SK-N-SH (cell line): ENCODE results near the gene TOMM20.

ENCODE experiments used
- CHD2 ChIP-seq: fragments of 150-350 bp; IDR thresholded peaks from 2 replicates; pipeline ENCODE4 v1.6.1; 2018; ENCODE audit warnings: low read length; ENCODE audit not compliant: partially characterized antibody
- ELF1 ChIP-seq: IDR thresholded peaks from 2 replicates; pipeline ENCODE4 v1.4.0; 2012
- FOSL2 ChIP-seq: IDR thresholded peaks from 2 replicates; pipeline ENCODE4 v1.4.0; 2012; ENCODE audit warnings: low read depth, mild to moderate bottlenecking, moderate library complexity, borderline replicate concordance
- FOXM1 ChIP-seq: IDR thresholded peaks from 2 replicates; pipeline ENCODE4 v1.4.0; 2012; ENCODE audit warnings: low read depth, mild to moderate bottlenecking
- RFX5 ChIP-seq: IDR thresholded peaks from 2 replicates; pipeline ENCODE4 v1.6.1; 2012; ENCODE audit warnings: mild to moderate bottlenecking, improper control_type of control experiment, low read length
- RXRA ChIP-seq: IDR thresholded peaks from 2 replicates; pipeline ENCODE4 v1.4.0; 2012; ENCODE audit warnings: low read depth, mild to moderate bottlenecking, borderline replicate concordance
- SIN3A ChIP-seq: IDR thresholded peaks from 2 replicates; pipeline ENCODE4 v1.6.1; 2012; ENCODE audit warnings: low read depth, mild to moderate bottlenecking, low read length, moderate library complexity, borderline replicate concordance
- TF ChIP-seq, protein P1 (sequence below): fragments of 200-600 bp; sonication (generic); IDR thresholded peaks from 2 replicates; pipeline ENCODE4 v1.6.1; 2017; ENCODE audit warnings: antibody characterized with exemption, mild to moderate bottlenecking, moderate library complexity
- TF ChIP-seq, protein P2 (sequence below): IDR thresholded peaks from 2 replicates; pipeline ENCODE4 v1.4.0; 2012; ENCODE audit warnings: low read depth

DNA sequence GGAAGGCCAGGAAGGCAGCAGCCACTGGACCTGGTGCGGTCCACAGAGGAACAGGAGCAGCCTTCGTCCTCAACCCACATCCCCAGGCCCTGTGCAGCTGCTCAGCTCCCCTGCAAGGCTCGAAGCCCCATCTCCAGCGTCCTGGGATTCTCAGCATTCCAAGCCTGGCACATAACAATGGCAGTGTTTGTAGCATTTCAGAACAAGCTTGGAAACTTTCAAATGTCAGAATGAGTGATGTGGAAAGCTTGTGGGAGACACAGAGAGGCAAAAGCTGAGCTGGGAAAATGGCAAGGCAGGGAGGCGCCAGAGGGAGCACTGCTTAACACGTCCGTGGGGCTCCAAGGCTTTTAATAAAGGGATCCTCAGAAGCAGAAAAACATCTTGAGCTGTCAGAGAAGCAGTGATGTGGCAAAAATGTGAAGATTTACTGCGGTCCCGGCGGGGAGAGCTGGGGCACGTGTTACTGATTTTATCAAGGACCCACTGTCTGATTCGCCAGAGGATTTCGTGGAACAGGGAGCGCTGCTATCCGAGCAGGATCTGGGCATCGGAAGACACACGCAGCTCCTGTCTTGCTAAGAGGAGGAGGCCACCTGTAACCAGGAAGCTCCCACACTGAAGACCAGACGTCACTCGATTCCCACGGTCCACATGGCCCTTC, 38.1 kb downstream of the TOMM20 start:
- TF ChIP-seq, protein P1, sequence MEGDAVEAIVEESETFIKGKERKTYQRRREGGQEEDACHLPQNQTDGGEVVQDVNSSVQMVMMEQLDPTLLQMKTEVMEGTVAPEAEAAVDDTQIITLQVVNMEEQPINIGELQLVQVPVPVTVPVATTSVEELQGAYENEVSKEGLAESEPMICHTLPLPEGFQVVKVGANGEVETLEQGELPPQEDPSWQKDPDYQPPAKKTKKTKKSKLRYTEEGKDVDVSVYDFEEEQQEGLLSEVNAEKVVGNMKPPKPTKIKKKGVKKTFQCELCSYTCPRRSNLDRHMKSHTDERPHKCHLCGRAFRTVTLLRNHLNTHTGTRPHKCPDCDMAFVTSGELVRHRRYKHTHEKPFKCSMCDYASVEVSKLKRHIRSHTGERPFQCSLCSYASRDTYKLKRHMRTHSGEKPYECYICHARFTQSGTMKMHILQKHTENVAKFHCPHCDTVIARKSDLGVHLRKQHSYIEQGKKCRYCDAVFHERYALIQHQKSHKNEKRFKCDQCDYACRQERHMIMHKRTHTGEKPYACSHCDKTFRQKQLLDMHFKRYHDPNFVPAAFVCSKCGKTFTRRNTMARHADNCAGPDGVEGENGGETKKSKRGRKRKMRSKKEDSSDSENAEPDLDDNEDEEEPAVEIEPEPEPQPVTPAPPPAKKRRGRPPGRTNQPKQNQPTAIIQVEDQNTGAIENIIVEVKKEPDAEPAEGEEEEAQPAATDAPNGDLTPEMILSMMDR = no peak
- TF ChIP-seq, protein P2, sequence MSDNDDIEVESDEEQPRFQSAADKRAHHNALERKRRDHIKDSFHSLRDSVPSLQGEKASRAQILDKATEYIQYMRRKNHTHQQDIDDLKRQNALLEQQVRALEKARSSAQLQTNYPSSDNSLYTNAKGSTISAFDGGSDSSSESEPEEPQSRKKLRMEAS = no peak
- TF ChIP-seq FOXM1 = no peak
- TF ChIP-seq RFX5 = no peak
- no peak for TF ChIP-seq FOSL2
- no peak for TF ChIP-seq SIN3A
- no peak for TF ChIP-seq CHD2
- TF ChIP-seq RXRA = no peak
- TF ChIP-seq ELF1 = no peak
